Measurements from ENCODE around the gene GPR108.

DNA sequence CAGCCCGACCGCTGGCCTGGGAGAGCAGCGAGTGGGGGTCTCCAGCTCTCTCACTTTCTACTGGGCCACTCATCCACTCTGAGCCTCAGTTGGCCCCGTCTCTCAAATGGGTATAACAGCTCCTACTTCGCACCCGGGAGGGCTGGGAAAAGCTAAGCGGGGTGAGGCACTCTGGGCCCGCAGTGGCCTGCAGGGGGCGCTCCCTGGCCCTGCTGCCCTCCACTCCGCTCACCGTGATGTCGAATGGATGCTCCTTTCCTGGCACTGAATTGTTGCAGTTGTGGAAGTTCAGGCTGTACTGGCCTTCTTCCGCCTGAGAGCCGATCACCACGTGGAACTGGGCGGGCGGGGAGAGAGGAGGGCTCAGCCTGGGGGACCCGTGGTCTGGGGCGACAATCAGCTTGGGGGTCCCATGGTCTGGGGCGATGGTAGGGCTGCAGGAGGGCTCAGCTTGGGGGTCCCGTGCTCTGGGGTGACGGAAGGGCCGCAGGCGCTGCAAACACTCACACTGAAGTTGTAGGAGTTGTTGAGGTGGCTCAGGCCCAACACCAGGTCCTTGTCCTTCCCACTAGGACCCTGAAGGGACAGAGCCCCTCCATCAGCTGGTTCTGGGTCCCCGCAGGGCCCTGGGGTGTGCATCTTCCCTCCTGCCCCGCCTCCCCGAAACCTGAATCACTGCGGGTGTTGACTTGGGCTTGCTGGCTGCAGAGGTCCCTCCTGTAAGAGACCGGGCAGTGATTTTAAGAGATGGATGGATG, 3.9 kb downstream of the GPR108 start:
- TF ChIP-seq EZH2 (IDR thresholded peaks at IDR 0.05; ENCODE audit: borderline replicate concordance) (no peak), EZH2phosphoT487 (IDR thresholded peaks at IDR 0.05; ENCODE audit: low read depth, severe bottlenecking, unreplicated experiment) (no peak)
- TF ChIP-seq, protein P1, sequence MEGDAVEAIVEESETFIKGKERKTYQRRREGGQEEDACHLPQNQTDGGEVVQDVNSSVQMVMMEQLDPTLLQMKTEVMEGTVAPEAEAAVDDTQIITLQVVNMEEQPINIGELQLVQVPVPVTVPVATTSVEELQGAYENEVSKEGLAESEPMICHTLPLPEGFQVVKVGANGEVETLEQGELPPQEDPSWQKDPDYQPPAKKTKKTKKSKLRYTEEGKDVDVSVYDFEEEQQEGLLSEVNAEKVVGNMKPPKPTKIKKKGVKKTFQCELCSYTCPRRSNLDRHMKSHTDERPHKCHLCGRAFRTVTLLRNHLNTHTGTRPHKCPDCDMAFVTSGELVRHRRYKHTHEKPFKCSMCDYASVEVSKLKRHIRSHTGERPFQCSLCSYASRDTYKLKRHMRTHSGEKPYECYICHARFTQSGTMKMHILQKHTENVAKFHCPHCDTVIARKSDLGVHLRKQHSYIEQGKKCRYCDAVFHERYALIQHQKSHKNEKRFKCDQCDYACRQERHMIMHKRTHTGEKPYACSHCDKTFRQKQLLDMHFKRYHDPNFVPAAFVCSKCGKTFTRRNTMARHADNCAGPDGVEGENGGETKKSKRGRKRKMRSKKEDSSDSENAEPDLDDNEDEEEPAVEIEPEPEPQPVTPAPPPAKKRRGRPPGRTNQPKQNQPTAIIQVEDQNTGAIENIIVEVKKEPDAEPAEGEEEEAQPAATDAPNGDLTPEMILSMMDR (IDR thresholded peaks at IDR 0.05; ENCODE audit: poor library complexity): peak; percentile 3

All from hepatocyte (in vitro differentiated cells).